C4-2B (cell line): ENCODE data around the gene ADCYAP1R1.
"Not testable (repeated sequence)": the region's sequence is repeated elsewhere in the genome, so short reads cannot be mapped to it uniquely, and the experiment has no call there.

Source experiments
- H3K27ac ChIP-seq: fragments of 450-650 bp; 2 replicates; pipeline ENCODE4 v1.5.1; 2017
- CTCF ChIP-seq: fragments of 450-650 bp; conservative IDR thresholded peaks from 2 replicates; pipeline ENCODE4 v1.5.1; 2017; ENCODE audit warnings: mild to moderate bottlenecking
- ZFX ChIP-seq: fragments of 450-650 bp; IDR thresholded peaks from 2 replicates; pipeline ENCODE4 v1.6.1; 2017

The ADCYAP1R1 gene

DNA sequence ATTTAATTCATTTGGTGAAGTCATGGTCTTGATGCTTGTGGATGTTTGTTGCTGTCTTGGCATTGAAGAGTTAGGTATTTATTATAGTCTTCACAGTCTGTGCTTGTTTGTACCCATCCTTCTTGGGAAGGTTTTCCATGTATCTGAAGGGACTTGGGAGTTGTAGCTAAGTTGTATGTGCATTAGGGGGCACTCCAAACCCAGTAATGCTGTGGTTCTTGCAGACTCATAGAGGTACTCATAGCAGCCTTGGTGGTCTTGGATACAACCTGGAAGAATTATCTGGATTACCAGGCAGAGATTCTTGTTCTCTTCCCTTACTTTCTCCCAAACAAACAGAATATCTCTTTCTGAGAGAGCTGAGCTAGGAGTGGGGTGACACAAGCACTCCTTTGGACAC, 93.2 kb downstream of the ADCYAP1R1 start:
- TF ChIP-seq ZFX, result no peak
- no peak for TF ChIP-seq CTCF
- H3K27ac ChIP-seq, result no peak overlapping the region

DNA sequence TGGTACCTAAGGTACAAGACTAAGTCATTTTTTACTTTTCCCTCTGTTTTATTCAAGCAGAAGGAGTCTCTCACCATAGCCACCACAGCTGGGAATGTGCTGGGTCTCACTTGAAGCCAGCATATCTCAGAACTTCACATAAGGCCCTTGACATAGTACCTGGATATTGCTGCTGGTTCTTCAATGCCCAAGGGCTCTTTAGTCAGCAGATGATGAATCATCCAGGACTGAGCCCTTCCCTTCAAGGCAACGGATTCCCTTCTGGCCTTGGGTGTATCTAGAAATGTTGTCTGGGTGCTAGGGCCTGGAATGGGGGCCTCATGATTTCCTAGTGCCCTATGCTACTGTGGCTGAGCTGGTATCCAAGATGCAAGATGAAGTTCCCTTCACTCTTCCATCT, 93.9 kb downstream of the ADCYAP1R1 start:
- TF ChIP-seq CTCF (no peak), ZFX (no peak)
- no peak overlapping the region for H3K27ac ChIP-seq

DNA sequence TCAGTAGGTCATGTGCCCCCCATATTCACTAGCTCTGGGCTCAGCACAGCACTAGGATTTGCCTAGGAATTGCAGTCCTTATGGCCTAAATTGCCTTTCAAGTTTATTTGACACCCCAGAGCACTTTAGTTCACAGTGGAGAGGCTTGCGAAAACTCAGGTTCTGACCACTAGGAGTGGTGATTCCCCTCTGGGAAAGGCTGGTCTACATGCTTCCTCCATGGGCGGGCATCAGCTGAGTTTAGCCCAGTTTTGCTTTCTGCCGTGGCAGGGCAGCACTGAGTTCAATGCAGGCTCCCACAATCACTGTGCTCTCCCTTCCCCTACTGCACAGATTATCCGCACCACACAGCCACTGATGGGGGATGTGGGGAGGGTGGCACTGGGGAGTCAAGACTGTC, 94.4 kb downstream of the ADCYAP1R1 start:
- no peak for TF ChIP-seq ZFX
- no peak for TF ChIP-seq CTCF
- H3K27ac ChIP-seq, result no peak overlapping the region

DNA sequence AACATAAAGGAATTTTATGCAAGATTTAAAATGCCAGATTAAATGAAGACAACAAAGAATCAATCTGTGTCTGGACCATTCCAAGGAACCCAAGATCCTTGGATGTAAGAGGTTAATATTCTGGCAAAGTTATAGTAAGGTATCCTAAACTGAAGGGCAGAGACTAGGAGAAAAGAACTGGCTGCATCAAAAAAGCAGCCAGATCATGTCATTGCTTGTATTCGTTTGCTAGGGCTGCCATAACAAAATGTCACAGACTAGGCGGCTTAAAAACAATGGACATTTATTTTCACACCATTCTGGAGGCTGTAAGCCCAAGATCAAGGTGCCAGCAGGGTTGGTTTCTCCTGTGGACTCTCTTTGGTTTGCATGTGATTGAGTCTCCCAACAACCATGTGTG, 99.7 kb downstream of the ADCYAP1R1 start:
- TF ChIP-seq ZFX (no peak), CTCF (no peak)
- H3K27ac ChIP-seq, result no peak overlapping the region

DNA sequence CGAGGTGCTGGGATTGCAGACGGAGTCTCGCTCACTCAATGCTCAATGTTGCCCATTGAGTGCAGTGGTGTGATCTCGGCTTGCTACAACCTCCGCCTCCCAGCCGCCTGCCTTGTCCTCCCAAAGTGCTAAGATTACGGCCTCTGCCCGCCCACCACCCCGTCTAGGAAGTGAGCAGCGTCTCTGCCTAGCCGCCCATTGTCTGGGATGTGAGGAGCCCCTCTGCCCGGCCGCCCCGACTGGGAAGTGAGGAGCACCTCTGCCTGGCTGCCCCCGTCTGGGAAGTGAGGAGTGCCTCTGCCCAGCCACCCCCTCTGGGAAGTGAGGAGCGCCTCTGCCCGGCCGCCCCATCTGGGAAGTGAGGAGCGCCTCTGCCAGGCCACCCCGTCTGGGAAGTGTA, 101.2 kb downstream of the ADCYAP1R1 start:
- H3K27ac ChIP-seq, result not testable (repeated sequence)

DNA sequence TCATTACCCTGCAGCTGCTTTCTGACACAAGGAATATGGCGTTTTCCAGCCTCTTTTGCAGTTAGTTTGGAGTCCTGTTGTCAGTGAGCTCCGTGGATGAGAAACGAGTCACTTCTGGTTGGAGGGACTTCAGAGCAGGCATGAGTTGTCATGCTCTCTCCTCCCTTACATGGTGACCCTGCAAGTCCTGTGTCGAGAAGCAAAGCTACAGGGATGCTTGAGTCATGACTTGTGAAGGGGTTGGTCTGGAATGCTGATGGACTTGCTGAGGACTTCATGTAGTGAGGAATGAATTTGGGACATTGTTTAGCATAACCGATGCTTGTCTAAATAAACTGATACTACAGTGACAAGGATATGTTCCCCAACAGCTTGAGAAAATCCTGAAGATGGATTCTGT, 108.8 kb downstream of the ADCYAP1R1 start:
- TF ChIP-seq CTCF (no peak), ZFX (no peak)
- no peak overlapping the region for H3K27ac ChIP-seq
